Measurements from ENCODE around the gene TMEM138.
A peak's percentile ranks its signal among the peaks of the same experiment; 100 is the strongest.

Gene TMEM138

GRCh38 chr11:61406067-61406466, 43.9 kb downstream of the TMEM138 start:
- no peak for DNase-seq (ENCODE audit: low read depth)

- DNase-seq (ENCODE audit: low read depth), result no peak
Observed at GRCh38 chr11:61406991-61407728, 45.0 kb downstream of the TMEM138 start.

- no peak for DNase-seq (ENCODE audit: low read depth)
Observed at GRCh38 chr11:61411589-61411988, 49.4 kb downstream of the TMEM138 start.

- peak; percentile 93 for DNase-seq (ENCODE audit: low read depth)
Observed at GRCh38 chr11:61413496-61413895, 51.3 kb downstream of the TMEM138 start.

- DNase-seq (ENCODE audit: low read depth), result no peak
Observed at GRCh38 chr11:61414547-61414946, 52.4 kb downstream of the TMEM138 start.

GRCh38 chr11:61415381-61415780, 53.2 kb downstream of the TMEM138 start:
- no peak for DNase-seq (ENCODE audit: low read depth)

- no peak for DNase-seq (ENCODE audit: low read depth)
Observed at GRCh38 chr11:61416941-61417340, 54.8 kb downstream of the TMEM138 start.

GRCh38 chr11:61417670-61418069, 55.5 kb downstream of the TMEM138 start:
- DNase-seq (ENCODE audit: low read depth), result peak; percentile 37

GRCh38 chr11:61418136-61418535, 56.0 kb downstream of the TMEM138 start:
- DNase-seq (ENCODE audit: low read depth), result peak; percentile 15
